ENCODE data around the gene GOLGA7B.

DNA sequence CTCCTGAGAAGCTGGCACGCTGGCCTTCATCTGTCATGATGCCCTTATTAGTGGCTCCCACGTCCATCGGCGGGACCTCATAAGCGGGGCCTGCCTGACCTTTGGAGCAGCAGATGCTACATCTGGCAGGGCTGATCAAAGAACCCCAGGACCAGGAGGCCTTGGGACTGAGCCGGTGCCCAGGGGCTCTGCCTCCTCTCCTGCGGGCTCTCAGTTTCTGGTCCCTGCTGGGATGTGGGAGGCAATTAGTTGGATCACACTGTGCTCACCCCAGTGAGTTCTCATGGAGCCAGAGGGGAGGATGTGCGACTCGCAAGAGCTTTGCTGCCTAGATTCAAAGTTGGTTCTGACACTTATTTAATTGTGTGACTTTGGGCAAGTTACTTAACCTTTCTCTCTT lies 49.2 kb upstream of the GOLGA7B start:
- TF ChIP-seq ZNF274 (IDR thresholded peaks at IDR 0.05; ENCODE audit: low read depth, low read length) (no peak), YY1 (IDR thresholded peaks at IDR 0.05; ENCODE audit: insufficient read depth, insufficient read length) (no peak), SUZ12 (IDR thresholded peaks at IDR 0.05; ENCODE audit: extremely low read depth, insufficient read depth, insufficient read length) (no peak)

Measured in NT2/D1 (cell line).